ENCODE results near the gene ZNF687.

ZNF687 gene

GRCh38 chr1:151325646-151326429 is 43.7 kb downstream of the ZNF687 start:
- H3K4me3 ChIP-seq (ENCODE audit: low read depth, low read length), result peak overlapping the region; percentile 93
- no peak for TF ChIP-seq CTCF (IDR thresholded peaks at IDR 0.05; ENCODE audit: low read depth, low read length, missing control alignments)
- DNase-seq (ENCODE audit: low read depth), result no peak

- DNase-seq (ENCODE audit: low read depth), result peak; percentile 43
- TF ChIP-seq CTCF (IDR thresholded peaks at IDR 0.05; ENCODE audit: low read depth, low read length, missing control alignments), result no peak
- H3K4me3 ChIP-seq (ENCODE audit: low read depth, low read length), result peak overlapping the region; percentile 93
These were observed 44.6 kb downstream of the ZNF687 start for GRCh38 chr1:151326619-151327222.

- no peak for TF ChIP-seq CTCF (IDR thresholded peaks at IDR 0.05; ENCODE audit: low read depth, low read length, missing control alignments)
- H3K4me3 ChIP-seq (ENCODE audit: low read depth, low read length), result peak within 1 kb of the TSS; percentile 93
- DNase-seq (ENCODE audit: low read depth), result peak; percentile 93
These were observed 45.3 kb downstream of the ZNF687 start, which contains the start of gene PI4KB for GRCh38 chr1:151327223-151327902. Gene PI4KB (minus strand): TSS chr1:151327416. CDS start chr1:151316481, 10,935 bp downstream.

- peak overlapping the region; percentile 93 for H3K4me3 ChIP-seq (ENCODE audit: low read depth, low read length)
- TF ChIP-seq CTCF (IDR thresholded peaks at IDR 0.05; ENCODE audit: low read depth, low read length, missing control alignments), result no peak
- DNase-seq (ENCODE audit: low read depth), result no peak
These were observed 46.0 kb downstream of the ZNF687 start for GRCh38 chr1:151327903-151328674.

GRCh38 chr1:151334822-151335221 is 52.7 kb downstream of the ZNF687 start:
- no peak for DNase-seq (ENCODE audit: low read depth)
- no peak for TF ChIP-seq CTCF (IDR thresholded peaks at IDR 0.05; ENCODE audit: low read depth, low read length, missing control alignments)
- no peak overlapping the region for H3K4me3 ChIP-seq (ENCODE audit: low read depth, low read length)

GRCh38 chr1:151336556-151336955 is 54.5 kb downstream of the ZNF687 start:
- DNase-seq (ENCODE audit: low read depth), result no peak
- TF ChIP-seq CTCF (IDR thresholded peaks at IDR 0.05; ENCODE audit: low read depth, low read length, missing control alignments), result no peak
- no peak overlapping the region for H3K4me3 ChIP-seq (ENCODE audit: low read depth, low read length)

Measured in GM12864 (cell line).